LoVo (cell line): ENCODE measurements around the gene POU3F3.

Source experiments
- DNase-seq: peaks from one replicate; pipeline ENCODE4 v3.0.0-alpha.2; 2016; ENCODE audit warnings: low spot score

POU3F3 gene

GRCh38 chr2:104853534-104854497 is at the start of gene POU3F3:
POU3F3 (plus strand) TSS chr2:104854115; CDS start chr2:104855511, 1,396 bp downstream.
- DNase-seq = peak; percentile 50

GRCh38 chr2:104804148-104804890 is 49.6 kb upstream of the POU3F3 start:
- DNase-seq = no peak

- no peak for DNase-seq
These were observed 41.6 kb upstream of the POU3F3 start for GRCh38 chr2:104812286-104812685.

- DNase-seq = no peak
These were observed 37.8 kb upstream of the POU3F3 start for GRCh38 chr2:104816143-104816542.

- DNase-seq = no peak
These were observed 35.7 kb upstream of the POU3F3 start for GRCh38 chr2:104818264-104818663.

- DNase-seq = no peak
These were observed 33.8 kb upstream of the POU3F3 start for GRCh38 chr2:104820126-104820525.

GRCh38 chr2:104825124-104825865 is 28.6 kb upstream of the POU3F3 start:
- DNase-seq = no peak

- DNase-seq = no peak
These were observed 27.9 kb upstream of the POU3F3 start for GRCh38 chr2:104826016-104826415.

GRCh38 chr2:104831742-104832141 is 22.2 kb upstream of the POU3F3 start:
- no peak for DNase-seq

GRCh38 chr2:104834431-104835153 is 19.3 kb upstream of the POU3F3 start:
- DNase-seq = no peak

- no peak for DNase-seq
These were observed 17.6 kb upstream of the POU3F3 start for GRCh38 chr2:104836265-104836664.

- no peak for DNase-seq
These were observed 17.1 kb upstream of the POU3F3 start for GRCh38 chr2:104836841-104837240.

GRCh38 chr2:104840156-104840555 is 13.8 kb upstream of the POU3F3 start:
- no peak for DNase-seq

GRCh38 chr2:104840893-104841585 is 12.9 kb upstream of the POU3F3 start:
- no peak for DNase-seq

GRCh38 chr2:104841744-104842143 is 12.2 kb upstream of the POU3F3 start:
- no peak for DNase-seq

- DNase-seq = no peak
These were observed 8.9 kb upstream of the POU3F3 start for GRCh38 chr2:104844807-104845551.

- no peak for DNase-seq
These were observed 8.4 kb upstream of the POU3F3 start for GRCh38 chr2:104845552-104845931.

GRCh38 chr2:104845946-104846785 is 7.7 kb upstream of the POU3F3 start:
- no peak for DNase-seq
